MG63 (cell line): ENCODE measurements around the gene HTR4. TPM values are rescaled to one million over a fixed set of nuclear protein-coding genes. Genes with fewer than 3 reads are reported as not detected.

Experiments used
- DNase-seq: peaks from one replicate; pipeline ENCODE4 v3.0.0-alpha.2; 2020
- H3K27me3 ChIP-seq: fragments of 250-450 bp; sonication (Bioruptor Pico); 2 replicates; pipeline ENCODE4 v1.5.1; 2020; ENCODE audit warnings: mild to moderate bottlenecking, moderate library complexity
- H3K36me3 ChIP-seq: fragments of 250-450 bp; sonication (Bioruptor Pico); 2 replicates; pipeline ENCODE4 v1.5.1; 2020; ENCODE audit warnings: mild to moderate bottlenecking, moderate library complexity
- H3K4me3 ChIP-seq: fragments of 250-450 bp; sonication (Bioruptor Pico); 2 replicates; pipeline ENCODE4 v1.5.1; 2020; ENCODE audit warnings: mild to moderate bottlenecking, moderate library complexity
- H3K9me3 ChIP-seq: fragments of 250-450 bp; sonication (Bioruptor Pico); 2 replicates; pipeline ENCODE4 v1.5.1; 2020; ENCODE audit warnings: mild to moderate bottlenecking, moderate library complexity
- total RNA-seq: library from RNA; depleted of rRNA; stranded (reverse); fragments of >200 nt; shearing (Covaris generic); gene quantifications from 2 replicates; pipeline ENCODE4 v1.2.3, GENCODE V29; 2014; ENCODE audit warnings: low replicate concordance

HTR4 gene
- total RNA-seq, 1 experiment from 2014 or later = not detected

GRCh38 chr5:148583421-148583965 is 70.8 kb downstream of the HTR4 start:
- Histone ChIP-seq H3K27me3 (0 out of 2 replicates have a peak, but pooled peaks cover 2% of the 10 kb centered on the region), H3K36me3 (no peaks in the 10 kb centered on the region), H3K9me3 (peaks cover 2% of the 10 kb centered on the region; the same call in 1 of the 2 replicates), H3K4me3 (no peak overlapping the region)
- DNase-seq = peak; percentile 7

GRCh38 chr5:148574167-148574566 is 80.2 kb downstream of the HTR4 start:
- Histone ChIP-seq H3K36me3 (no peaks in the 10 kb centered on the region), H3K9me3 (no peaks in the 10 kb centered on the region; the same call in 1 of the 2 replicates), H3K4me3 (no peak overlapping the region), H3K27me3 (peaks cover 35% of the 10 kb centered on the region)
- no peak for DNase-seq

GRCh38 chr5:148573374-148573773 is 81.0 kb downstream of the HTR4 start:
- H3K27me3 ChIP-seq = peaks cover 37% of the 10 kb centered on the region
- no peak for DNase-seq

GRCh38 chr5:148569948-148570347 is 84.4 kb downstream of the HTR4 start:
- DNase-seq = peak; percentile 44
- H3K9me3 ChIP-seq = no peaks in the 10 kb centered on the region; the same call in 1 of the 2 replicates
- H3K36me3 ChIP-seq = no peaks in the 10 kb centered on the region
- H3K27me3 ChIP-seq = peaks cover 48% of the 10 kb centered on the region
- no peak overlapping the region for H3K4me3 ChIP-seq

More at GRCh38 chr5:148573374-148573773, 81.0 kb downstream of the HTR4 start:
- no peak overlapping the region for H3K4me3 ChIP-seq
- H3K36me3 ChIP-seq = no peaks in the 10 kb centered on the region
- no peaks in the 10 kb centered on the region for H3K9me3 ChIP-seq

GRCh38 chr5:148565148-148565547 is 89.2 kb downstream of the HTR4 start:
- Histone ChIP-seq H3K4me3 (no peak overlapping the region), H3K27me3 (peaks cover 24% of the 10 kb centered on the region), H3K36me3 (no peaks in the 10 kb centered on the region), H3K9me3 (no peaks in the 10 kb centered on the region; the same call in 1 of the 2 replicates)
- no peak for DNase-seq

- no peaks in the 10 kb centered on the region for H3K9me3 ChIP-seq
- DNase-seq = no peak
- H3K4me3 ChIP-seq = no peak overlapping the region
- H3K27me3 ChIP-seq = peaks cover 19% of the 10 kb centered on the region
- no peaks in the 10 kb centered on the region for H3K36me3 ChIP-seq
Measured at GRCh38 chr5:148563021-148563420, 91.3 kb downstream of the HTR4 start.

- Histone ChIP-seq H3K27me3 (peaks cover 8% of the 10 kb centered on the region), H3K36me3 (no peaks in the 10 kb centered on the region), H3K4me3 (no peak overlapping the region), H3K9me3 (no peaks in the 10 kb centered on the region)
- DNase-seq = no peak
Measured at GRCh38 chr5:148561801-148562311, 92.5 kb downstream of the HTR4 start.

- DNase-seq = no peak
- Histone ChIP-seq H3K9me3 (no peaks in the 10 kb centered on the region), H3K36me3 (no peaks in the 10 kb centered on the region), H3K4me3 (no peak overlapping the region), H3K27me3 (peaks cover 5% of the 10 kb centered on the region; the same call in 1 of the 2 replicates)
Measured at GRCh38 chr5:148559461-148559860, 94.9 kb downstream of the HTR4 start.

GRCh38 chr5:148558892-148559291 is 95.4 kb downstream of the HTR4 start:
- Histone ChIP-seq H3K9me3 (no peaks in the 10 kb centered on the region), H3K4me3 (no peak overlapping the region), H3K27me3 (peaks cover 5% of the 10 kb centered on the region; the same call in 1 of the 2 replicates), H3K36me3 (no peaks in the 10 kb centered on the region)
- no peak for DNase-seq

GRCh38 chr5:148556835-148557234 is 97.5 kb downstream of the HTR4 start:
- H3K27me3 ChIP-seq = peaks cover 2% of the 10 kb centered on the region; the same call in 1 of the 2 replicates
- H3K9me3 ChIP-seq = no peaks in the 10 kb centered on the region
- H3K36me3 ChIP-seq = no peaks in the 10 kb centered on the region
- H3K4me3 ChIP-seq = no peak overlapping the region
- DNase-seq = no peak

GRCh38 chr5:148554621-148555020 is 99.7 kb downstream of the HTR4 start:
- no peak overlapping the region for H3K4me3 ChIP-seq
- H3K36me3 ChIP-seq = no peaks in the 10 kb centered on the region
- H3K27me3 ChIP-seq = no peaks in the 10 kb centered on the region
- no peaks in the 10 kb centered on the region for H3K9me3 ChIP-seq
- DNase-seq = no peak

- DNase-seq = no peak
- Histone ChIP-seq H3K4me3 (no peak overlapping the region), H3K9me3 (0 out of 2 replicates have a peak, but pooled peaks cover 3% of the 10 kb centered on the region), H3K36me3 (no peaks in the 10 kb centered on the region), H3K27me3 (no peaks in the 10 kb centered on the region; the same call in 1 of the 2 replicates)
Measured at GRCh38 chr5:148543727-148544126, 110.6 kb downstream of the HTR4 start.

GRCh38 chr5:148542812-148543211 is 111.5 kb downstream of the HTR4 start:
- 0 out of 2 replicates have a peak, but pooled peaks cover 3% of the 10 kb centered on the region for H3K9me3 ChIP-seq
- no peak overlapping the region for H3K4me3 ChIP-seq
- no peaks in the 10 kb centered on the region; the same call in 1 of the 2 replicates for H3K27me3 ChIP-seq
- DNase-seq = peak; percentile 8
- H3K36me3 ChIP-seq = no peaks in the 10 kb centered on the region

- Histone ChIP-seq H3K9me3 (0 out of 2 replicates have a peak, but pooled peaks cover 3% of the 10 kb centered on the region), H3K4me3 (no peak overlapping the region)
Measured at GRCh38 chr5:148541054-148541835, 113.1 kb downstream of the HTR4 start.

GRCh38 chr5:148540647-148541046 is 113.7 kb downstream of the HTR4 start:
- Histone ChIP-seq H3K27me3 (peaks cover 2% of the 10 kb centered on the region; the same call in 1 of the 2 replicates), H3K9me3 (0 out of 2 replicates have a peak, but pooled peaks cover 3% of the 10 kb centered on the region), H3K4me3 (no peak overlapping the region), H3K36me3 (no peaks in the 10 kb centered on the region)
- no peak for DNase-seq

More at GRCh38 chr5:148541054-148541835, 113.1 kb downstream of the HTR4 start:
- Histone ChIP-seq H3K27me3 (no peaks in the 10 kb centered on the region), H3K36me3 (no peaks in the 10 kb centered on the region)
- DNase-seq = no peak

- Histone ChIP-seq H3K9me3 (0 out of 2 replicates have a peak, but pooled peaks cover 3% of the 10 kb centered on the region), H3K36me3 (no peaks in the 10 kb centered on the region), H3K4me3 (no peak overlapping the region), H3K27me3 (peaks cover 2% of the 10 kb centered on the region; the same call in 1 of the 2 replicates)
- no peak for DNase-seq
Measured at GRCh38 chr5:148539851-148540250, 114.5 kb downstream of the HTR4 start.

GRCh38 chr5:148535190-148535589 is 119.1 kb downstream of the HTR4 start:
- H3K27me3 ChIP-seq = peaks cover 5% of the 10 kb centered on the region; the same call in 1 of the 2 replicates
- no peak overlapping the region for H3K4me3 ChIP-seq
- no peak for DNase-seq
- H3K9me3 ChIP-seq = peaks cover 6% of the 10 kb centered on the region
- H3K36me3 ChIP-seq = no peaks in the 10 kb centered on the region
